Measurements from ENCODE around the gene ZMYM5.
"Not testable (repeated sequence)": the region's sequence is repeated elsewhere in the genome, so short reads cannot be mapped to it uniquely, and the experiment has no call there.

Gene ZMYM5

DNA sequence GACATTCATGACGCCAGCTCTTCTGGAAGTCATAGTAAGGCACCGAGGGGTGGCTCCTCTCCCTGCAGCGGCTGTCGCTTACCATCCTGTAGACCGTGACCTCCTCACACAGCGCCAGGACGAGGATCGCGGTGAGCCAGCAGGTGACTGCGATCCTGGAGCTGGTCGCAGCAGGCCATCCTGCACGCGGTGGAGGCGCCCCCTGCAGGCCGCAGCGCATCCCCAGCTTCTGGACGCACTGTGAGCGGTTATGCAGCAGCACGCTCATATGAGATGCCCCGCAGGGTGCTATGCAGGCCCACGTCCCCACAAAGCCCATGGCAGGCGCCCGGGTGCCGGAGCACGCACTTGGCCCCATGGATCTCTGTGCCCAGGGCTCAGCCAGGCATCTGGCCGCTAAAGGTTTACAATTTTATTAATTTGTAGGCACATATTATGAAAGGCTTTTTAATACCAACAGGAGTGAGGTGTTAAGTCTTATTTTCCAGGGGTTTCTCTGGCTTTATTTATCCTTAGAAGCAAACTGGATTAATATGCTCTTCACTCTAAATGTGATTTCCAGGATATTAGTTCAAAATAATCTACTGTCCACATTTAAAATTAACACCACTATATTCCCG, 45.1 kb downstream of the ZMYM5 start:
- peak; percentile 48 for DNase-seq

DNA sequence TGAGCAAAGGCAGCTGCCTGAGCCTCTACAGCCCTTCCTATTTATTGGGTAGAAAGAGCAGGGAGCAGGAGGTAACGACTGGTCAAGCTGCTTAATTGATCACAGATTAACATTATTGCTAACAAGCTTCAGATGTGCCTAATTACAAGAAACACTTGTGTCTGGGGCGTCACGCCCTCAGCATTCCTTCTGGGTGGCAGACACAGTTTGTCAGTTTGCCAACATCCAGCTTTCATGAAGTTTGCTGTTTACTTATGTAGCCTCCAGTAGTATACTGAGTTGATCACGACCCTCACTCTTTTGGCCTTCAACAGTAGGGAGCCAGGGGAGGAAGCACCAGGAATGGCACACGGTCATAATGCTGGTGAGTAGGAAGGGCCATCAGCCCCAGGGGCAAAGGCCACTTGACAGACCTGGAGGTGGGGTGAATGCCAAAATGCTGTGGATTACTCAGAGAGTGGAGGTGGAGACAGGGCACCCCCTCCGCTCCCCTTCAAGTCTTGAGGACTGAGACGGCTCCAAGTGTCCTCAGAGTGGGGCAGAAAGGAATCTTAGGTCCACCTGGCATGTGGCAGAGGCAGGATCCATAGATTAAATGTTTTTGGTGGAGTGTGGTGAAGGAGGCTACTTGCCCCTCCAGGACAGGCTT, 45.8 kb downstream of the ZMYM5 start:
- no peak for DNase-seq

DNA sequence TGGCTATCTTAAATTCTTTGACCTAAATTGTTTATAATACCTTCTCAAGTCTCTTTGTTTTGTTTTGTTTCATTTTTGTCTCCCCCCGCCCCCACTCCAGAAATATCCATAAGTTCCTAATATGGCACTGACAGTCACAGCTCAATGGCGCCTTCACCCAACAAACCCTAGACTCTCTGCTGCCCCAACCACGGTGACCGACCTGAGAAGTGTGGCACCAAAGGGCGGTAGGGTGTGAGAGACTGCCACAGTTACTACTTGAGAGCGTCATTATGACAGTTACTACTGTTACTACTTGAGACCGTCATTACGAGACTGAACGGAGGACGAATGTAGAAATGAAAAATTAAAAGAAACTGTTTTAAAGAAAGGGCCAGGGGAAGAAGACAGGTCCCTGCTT, 46.3 kb downstream of the ZMYM5 start:
- no peak for DNase-seq

DNA sequence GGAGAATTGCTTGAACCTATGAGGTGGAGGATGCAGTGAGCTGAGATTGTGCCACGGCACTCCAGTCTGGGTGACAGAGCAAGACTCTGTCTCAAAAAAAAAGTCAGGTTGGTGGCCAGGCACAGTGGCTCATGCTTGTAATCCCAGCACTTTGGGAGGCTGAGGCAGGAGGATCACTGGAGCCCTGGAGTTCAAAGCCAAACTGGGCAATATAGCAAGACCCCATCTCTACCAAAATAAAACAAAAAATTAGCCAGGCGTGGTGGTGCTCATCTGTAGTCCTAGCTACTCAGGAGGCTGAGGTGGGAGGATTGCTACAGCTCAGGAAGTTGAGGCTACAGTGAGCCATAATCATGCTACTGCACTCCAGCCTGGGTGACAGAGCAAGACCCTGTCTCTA, 47.6 kb downstream of the ZMYM5 start:
- not testable (repeated sequence) for DNase-seq

DNA sequence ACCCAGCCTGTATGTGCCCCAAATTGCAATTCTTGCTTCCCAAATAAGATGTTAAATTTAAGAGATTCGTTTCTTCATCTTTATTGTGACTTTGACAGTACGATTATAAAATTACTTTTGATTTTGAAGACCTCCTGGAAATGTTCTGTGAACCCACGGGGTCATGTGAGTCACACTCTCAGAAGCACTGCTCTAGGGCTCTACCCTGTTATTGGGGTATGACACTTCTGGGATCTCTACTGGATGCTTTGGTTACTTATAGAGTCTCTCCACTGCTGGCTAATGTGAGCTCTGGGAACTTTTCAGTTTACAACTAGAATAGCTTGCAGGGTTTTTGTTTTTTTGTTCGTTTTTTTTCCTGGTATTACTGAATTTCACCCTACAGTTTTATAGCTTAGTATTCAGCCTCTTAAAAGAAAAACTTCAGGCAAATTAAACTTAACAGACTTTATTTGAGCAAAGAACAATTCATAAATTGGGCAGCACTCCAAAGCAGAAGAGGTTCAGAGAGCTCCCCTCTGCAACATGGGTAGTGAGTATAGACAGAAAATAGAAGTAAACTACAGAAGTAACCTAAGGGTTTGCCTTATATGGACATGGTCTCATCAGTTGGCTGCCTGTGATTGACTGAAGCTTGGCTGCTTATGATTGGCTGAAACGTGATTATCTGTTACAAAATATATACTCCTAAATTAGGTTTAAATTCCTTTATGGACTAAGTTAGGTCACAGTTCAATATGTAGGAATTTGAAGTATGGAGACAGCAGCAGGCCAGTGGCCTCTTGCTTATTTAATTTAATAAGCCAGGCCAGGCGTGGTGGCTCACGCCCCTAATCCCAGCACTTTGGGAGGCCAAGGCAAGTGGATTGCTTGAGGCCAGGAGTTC, 52.2 kb downstream of the ZMYM5 start:
- no peak for DNase-seq

DNA sequence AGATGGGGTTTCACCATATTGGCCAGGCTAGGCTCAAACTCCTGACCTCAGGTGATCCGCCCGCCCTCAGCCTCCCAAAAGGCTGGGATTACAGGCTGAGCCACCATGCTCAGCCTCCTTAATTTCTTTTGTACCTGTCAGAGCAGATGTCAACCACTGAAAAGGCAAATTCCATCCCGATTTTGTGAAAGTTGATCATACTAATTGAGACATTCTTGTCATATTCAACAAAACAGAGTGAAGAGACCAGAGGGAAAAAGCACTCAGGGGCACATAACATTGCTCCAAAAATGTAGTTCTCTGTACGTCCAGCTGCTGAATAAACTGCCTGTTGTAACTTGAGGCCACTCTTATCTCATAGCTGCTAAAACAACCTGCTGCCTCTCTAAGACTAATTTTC, 53.3 kb downstream of the ZMYM5 start:
- DNase-seq, result no peak

DNA sequence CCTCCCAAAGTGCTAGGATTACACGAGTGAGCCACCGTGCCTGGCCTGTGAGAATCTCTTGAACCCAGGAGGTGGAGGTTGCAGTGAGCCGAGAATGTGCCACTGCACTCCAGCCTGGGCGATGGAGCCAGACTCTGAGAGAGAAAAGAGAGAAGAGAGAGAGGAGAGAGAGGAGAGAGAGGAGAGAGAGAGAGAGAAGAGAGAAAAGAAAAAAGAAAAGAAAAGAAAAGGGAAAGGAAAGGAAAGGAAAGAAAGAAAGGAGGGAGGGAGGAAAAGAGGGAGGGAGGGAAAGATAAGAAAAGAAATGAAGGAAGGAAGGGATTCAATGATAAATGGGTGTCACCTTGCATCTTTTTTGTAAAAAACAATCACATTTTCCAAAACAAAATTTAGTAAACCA, 57.7 kb downstream of the ZMYM5 start:
- DNase-seq, result no peak

DNA sequence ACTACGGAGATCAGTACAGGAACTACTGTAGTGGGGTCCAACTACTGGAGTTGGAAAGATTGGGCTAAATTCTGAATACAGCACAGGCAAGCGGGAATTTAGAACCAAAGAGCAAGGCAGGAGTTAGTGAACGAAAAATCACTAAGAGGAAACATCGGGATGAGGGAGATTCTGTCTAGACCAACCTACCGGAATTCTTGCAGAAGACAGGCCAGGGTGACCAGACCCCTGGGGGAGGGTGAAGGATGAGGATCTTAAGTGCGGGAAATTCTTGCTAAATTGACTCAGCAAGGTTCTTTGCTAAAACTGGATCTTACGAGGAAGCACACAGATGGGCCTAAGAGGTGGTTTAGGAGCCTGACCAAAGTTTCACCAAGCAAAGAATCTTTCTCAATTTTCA, 67.5 kb downstream of the ZMYM5 start:
- DNase-seq, result no peak

DNA sequence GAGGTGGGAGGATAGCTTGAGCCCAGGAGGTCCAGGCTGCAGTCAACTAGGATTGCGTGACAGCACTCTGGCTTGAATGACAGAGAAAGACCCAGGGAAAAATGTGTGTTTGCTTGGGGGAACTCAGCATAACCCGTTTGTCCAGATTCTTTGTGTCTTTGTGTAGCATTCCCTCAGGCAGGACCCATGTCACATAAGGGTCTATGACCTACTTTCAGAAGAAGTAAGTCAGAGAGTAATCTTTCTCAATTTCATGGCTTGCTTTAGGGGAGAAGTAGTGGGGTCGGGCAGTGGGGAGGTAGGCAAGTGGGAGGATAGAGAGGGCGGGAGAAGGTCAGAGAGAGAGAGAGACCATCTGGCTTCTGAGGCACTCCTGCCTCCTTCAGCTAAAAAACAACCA, 68.8 kb downstream of the ZMYM5 start:
- no peak for DNase-seq

DNA sequence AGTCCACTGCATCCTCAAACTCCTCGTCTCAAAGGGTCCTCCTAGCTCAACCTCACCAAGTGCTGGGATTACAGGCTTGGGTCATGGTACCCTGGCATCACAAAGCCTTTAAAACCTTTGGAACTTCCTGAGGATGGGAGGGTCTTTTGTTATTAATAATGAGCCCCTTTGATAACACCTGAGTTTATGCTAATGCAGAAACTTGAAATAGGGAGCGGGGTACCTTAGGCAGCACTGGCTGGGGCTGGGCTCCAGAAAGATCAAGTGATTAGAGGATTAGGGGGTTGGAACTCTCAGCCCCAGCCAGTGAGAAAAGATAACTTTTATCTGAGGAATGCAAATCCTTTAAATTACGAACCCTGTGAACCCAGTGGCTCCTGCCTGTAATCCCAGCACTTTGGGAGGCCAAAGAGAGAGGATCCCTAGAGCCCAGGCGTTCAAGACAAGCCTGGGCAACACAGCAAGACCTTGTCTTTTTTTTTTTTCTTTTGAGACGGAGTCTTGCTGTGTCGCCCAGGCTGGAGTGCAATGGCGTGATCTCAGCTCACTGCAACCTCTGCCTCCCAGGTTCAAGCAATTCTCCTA, 71.4 kb downstream of the ZMYM5 start:
- DNase-seq, result no peak

DNA sequence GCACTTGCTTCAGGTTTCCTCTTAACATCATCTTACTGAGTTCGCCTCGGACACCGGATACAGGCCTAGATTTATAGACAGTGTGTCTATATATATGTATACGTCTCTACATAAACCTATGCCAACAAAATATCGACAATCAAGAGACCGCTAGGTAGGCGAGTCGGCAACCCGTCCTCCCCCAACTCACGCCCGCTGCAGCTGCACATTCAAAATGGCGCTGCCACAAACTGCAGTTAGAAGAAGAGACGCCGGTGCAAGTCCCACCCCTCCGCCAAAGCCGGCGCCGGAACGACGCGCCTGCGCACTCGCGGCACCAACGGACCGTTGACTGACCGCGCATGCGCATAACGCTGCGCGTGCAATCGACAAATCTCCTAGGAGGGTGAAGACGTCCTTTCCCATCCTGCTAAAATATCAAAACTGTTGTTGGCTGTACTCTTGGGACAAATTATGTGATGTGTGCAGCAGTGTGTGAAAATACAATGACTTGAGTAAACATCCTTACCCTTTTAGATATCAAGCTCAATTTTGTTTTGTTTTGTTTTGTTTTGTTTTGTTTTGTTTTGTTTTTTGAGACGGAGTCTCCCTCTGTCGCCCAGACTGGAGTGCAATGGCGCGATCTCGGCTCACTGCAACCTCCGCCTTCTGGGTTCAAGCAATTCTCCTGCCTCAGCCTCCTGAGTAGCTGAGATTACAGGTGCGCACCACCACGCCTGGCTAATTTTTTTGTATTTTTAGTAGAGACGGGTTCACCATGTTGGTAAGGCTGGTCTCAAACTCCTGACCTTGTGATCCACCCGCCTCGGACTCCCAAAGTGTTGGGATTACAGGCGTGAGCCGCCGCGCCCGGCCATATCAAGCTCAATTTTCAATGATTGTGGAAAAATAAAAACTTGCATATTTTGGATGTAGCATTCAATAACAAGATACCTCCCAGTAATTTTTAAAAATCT, 80.4 kb downstream of the ZMYM5 start, which contains the start of gene PSPC1:
Gene PSPC1, minus strand, starts transcription at position 219 of the 956 bp plus-strand sequence. Its CDS starts 188 bp downstream, at position 31.
- DNase-seq, result peak; percentile 95

DNA sequence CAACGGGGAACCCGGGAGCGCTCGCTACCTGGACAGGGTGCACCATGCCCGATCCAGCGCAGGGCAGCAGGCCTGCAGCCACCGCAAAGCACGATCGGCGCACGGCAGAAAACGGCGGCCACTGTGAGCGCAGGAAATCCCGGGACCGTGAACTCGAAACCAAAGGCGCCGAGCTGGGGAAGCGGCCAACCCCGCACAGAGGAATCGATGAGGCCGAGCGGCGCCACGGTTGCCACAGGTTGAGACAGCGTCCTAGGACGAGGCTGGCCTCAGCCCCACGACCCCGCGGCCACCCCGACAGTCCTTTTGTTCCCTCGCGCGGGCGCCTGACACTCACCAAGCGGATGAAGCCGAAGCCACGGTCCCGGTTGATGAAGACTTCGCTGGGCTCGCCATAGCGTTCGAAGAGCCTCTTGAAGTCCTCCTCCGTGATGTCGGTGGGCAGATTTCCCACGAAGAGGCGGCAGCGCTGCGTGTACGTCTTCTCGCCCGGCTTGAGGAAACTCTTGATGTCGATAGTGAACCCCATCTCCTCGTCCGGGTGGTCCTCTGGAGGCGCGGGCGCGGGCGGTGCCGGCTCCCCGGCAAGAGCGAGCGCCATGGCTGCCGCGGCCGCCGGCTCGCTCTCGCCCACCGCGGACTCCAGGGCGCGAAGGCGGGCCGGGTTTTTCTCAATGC, 81.3 kb downstream of the ZMYM5 start:
- DNase-seq, result peak; percentile 69

DNA sequence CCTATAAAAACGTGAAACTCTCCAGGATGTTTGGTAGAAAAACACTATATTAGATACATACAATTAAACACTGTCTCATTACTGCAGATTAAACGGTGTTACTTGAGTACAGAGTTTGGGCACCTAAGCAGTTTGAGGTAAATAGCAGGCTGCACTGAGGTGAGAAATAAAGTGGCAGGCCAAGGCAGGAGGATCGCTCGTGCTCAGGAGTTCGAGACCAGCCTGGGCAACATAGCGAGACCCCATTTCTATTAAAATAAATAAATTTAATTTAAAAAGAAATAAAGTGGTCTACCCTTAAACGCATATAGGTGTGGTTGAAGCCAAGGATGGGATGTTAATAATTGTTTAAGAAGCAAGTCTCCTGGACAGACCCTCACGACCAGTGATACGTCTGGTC, 81.9 kb downstream of the ZMYM5 start:
- DNase-seq, result no peak

DNA sequence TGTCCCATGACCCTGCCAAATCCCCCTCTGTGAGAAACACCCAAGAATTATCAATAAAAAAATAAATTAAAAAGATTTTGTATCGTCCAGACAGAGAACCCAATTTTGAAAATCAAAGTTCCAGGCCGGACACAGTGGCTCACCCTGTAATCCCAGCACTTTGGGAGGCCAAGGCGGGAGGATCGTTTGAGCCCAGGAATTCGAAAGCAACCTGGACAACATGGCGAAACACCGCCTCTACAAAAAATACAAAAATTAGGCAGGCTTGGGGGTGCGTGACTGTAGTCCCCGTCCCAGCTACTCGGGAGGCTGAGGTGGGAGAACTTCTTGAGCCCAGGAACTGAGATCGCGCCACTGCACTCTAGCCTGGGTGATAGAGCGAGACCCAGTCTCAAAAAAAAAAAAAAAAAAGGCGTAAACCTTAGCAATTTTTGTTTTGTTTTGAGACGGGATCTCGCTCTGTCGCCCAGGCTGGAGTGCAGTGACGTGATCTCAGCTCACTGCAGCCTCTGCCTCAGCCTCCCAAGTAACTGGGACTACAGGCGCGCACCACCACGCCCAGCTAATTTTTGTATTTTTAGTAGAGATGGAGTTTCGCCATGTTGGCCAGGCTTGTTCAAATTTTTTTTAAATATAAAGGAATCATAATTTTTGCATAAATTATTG, 82.6 kb downstream of the ZMYM5 start:
- DNase-seq, result not testable (repeated sequence)
